Astrocyte (in vitro differentiated cells and primary cell): ENCODE measurements around the gene BMP7.

Source experiments
- EZH2 ChIP-seq: IDR thresholded peaks from 2 replicates; pipeline ENCODE4 v1.6.1; 2012; ENCODE audit warnings: mild to moderate bottlenecking, low read length, inconsistent platforms; ENCODE audit not compliant: insufficient read depth
- TF ChIP-seq, protein P1 (sequence below): IDR thresholded peaks from 2 replicates; pipeline ENCODE4 v1.5.1; 2011; ENCODE audit warnings: low read depth, mild to moderate bottlenecking, inconsistent platforms, low read length, moderate library complexity; ENCODE audit not compliant: insufficient read depth

DNA sequence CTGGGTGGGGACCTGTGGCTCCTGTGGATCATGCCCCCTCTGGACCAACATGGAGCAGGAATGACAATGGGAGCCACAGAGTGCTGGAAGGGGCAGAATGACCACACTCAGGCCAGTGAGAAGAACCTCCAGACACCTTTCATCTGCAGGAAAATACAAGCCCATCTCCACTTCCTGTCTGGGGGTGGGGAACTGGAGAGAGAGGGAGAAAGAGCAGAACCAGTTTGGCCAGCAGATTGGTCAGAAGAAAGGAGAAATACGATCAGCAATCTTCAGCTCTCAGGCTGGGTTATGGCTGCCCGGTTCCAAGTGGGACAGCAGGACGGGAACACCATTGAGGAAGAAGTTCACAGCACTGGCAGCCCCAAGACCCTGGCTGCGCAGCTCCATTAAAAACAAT is 37.0 kb downstream of the BMP7 start:
- TF ChIP-seq, protein P1, sequence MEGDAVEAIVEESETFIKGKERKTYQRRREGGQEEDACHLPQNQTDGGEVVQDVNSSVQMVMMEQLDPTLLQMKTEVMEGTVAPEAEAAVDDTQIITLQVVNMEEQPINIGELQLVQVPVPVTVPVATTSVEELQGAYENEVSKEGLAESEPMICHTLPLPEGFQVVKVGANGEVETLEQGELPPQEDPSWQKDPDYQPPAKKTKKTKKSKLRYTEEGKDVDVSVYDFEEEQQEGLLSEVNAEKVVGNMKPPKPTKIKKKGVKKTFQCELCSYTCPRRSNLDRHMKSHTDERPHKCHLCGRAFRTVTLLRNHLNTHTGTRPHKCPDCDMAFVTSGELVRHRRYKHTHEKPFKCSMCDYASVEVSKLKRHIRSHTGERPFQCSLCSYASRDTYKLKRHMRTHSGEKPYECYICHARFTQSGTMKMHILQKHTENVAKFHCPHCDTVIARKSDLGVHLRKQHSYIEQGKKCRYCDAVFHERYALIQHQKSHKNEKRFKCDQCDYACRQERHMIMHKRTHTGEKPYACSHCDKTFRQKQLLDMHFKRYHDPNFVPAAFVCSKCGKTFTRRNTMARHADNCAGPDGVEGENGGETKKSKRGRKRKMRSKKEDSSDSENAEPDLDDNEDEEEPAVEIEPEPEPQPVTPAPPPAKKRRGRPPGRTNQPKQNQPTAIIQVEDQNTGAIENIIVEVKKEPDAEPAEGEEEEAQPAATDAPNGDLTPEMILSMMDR: no peak
- no peak for TF ChIP-seq EZH2
